Activated T-helper 2 cell treated with anti-CD3 and anti-CD28 coated beads, Interferon-gamma antibody, Interleukin-2, Interleukin-4, amounts not matched to agents 10 μg/mL and 5 μg/mL and 100 μg/mL, durations not matched to agents 14 hours and 24 hours and 36 hours (primary cell): ENCODE measurements around the gene AP3D1. TPM values are rescaled to one million over a fixed set of nuclear protein-coding genes. Genes with fewer than 3 reads are reported as not detected.

Experiments used
- DNase-seq: peaks from one replicate; pipeline ENCODE4 v3.0.0; 2021; ENCODE audit warnings: low spot score
- H3K27ac Mint-ChIP-seq: one replicate; pipeline ENCODE4 v1.8.0; 2021; ENCODE audit warnings: mixed read lengths
- H3K27me3 Mint-ChIP-seq: one replicate; pipeline ENCODE4 v1.8.0; 2021; ENCODE audit warnings: low read depth, mixed read lengths
- H3K36me3 Mint-ChIP-seq: one replicate; pipeline ENCODE4 v1.8.0; 2021; ENCODE audit warnings: low read depth, mixed read lengths
- H3K4me1 Mint-ChIP-seq: one replicate; pipeline ENCODE4 v1.8.0; 2021; ENCODE audit warnings: low read depth, mixed read lengths
- H3K4me3 Mint-ChIP-seq: one replicate; pipeline ENCODE4 v1.8.0; 2021; ENCODE audit warnings: low read depth, mild to moderate bottlenecking, moderate library complexity, mixed read lengths
- H3K9me3 Mint-ChIP-seq: one replicate; pipeline ENCODE4 v1.8.0; 2021; ENCODE audit warnings: mixed read lengths
- intact Hi-C: fragments of 100-400 bp; cut with micrococcal nuclease; formaldehyde crosslinking; loops from one replicate; pipeline ENCODE4 v1.15.1; 2023
- total RNA-seq: library from RNA; stranded (reverse); gene quantifications from 2 replicates; pipeline ENCODE4 v1.2.3, GENCODE V29; 2022

AP3D1 gene
- total RNA-seq, 1 donor from 2014 or later: 101 TPM

DNA sequence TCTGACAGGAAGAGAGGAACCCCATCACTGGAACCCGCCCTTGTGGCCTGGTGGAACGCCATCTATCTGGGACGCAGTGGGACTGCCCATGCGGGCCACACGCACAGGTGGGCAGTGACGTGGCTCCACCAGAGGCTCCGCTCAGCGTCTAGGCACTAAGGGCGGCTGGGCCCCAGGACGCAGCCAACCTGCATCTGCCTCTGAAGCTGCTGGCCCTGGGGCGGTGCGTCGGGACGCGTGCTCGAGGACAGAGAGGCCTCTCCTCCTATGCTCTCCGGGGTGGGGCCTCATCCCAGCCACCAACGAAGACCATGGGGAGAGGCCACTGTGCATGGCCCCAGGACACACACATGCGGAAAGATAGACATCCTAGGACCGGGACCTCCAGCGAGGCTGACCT is 36.5 kb downstream of the AP3D1 start:
- intact Hi-C loops: no loop called here
- no peak overlapping the region for H3K4me3 Mint-ChIP-seq
- H3K27me3 Mint-ChIP-seq: no peaks in the 10 kb centered on the region
- H3K36me3 Mint-ChIP-seq: peaks cover 48% of the 10 kb centered on the region
- H3K4me1 Mint-ChIP-seq: no peaks in the 10 kb centered on the region
- H3K9me3 Mint-ChIP-seq: no peaks in the 10 kb centered on the region
- DNase-seq: no peak
- H3K27ac Mint-ChIP-seq: no peak overlapping the region

DNA sequence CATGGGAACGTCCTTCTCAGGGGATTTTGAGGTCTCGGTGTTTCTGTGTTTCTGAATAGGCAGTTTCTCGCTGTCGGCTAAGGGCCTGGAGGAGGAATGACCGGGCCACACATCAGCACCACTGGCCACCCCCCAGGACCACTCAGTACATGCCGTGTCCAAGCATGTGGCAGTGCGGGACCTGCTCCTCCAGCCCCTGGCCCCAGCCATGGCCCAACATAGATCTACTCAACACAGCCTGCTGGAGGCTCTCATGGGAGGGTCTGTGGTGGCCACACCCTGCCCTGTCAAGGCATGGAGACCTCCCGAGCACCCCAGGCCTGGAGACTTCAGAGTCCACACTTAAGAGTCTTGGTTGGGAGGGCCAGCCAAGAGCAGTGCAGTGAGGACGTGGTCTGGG is 37.1 kb downstream of the AP3D1 start:
- H3K4me3 Mint-ChIP-seq: no peak overlapping the region
- no peaks in the 10 kb centered on the region for H3K4me1 Mint-ChIP-seq
- intact Hi-C loops: no loop called here
- H3K36me3 Mint-ChIP-seq: peaks cover 52% of the 10 kb centered on the region
- no peak for DNase-seq
- H3K27ac Mint-ChIP-seq: no peak overlapping the region
- no peaks in the 10 kb centered on the region for H3K9me3 Mint-ChIP-seq
- no peaks in the 10 kb centered on the region for H3K27me3 Mint-ChIP-seq

DNA sequence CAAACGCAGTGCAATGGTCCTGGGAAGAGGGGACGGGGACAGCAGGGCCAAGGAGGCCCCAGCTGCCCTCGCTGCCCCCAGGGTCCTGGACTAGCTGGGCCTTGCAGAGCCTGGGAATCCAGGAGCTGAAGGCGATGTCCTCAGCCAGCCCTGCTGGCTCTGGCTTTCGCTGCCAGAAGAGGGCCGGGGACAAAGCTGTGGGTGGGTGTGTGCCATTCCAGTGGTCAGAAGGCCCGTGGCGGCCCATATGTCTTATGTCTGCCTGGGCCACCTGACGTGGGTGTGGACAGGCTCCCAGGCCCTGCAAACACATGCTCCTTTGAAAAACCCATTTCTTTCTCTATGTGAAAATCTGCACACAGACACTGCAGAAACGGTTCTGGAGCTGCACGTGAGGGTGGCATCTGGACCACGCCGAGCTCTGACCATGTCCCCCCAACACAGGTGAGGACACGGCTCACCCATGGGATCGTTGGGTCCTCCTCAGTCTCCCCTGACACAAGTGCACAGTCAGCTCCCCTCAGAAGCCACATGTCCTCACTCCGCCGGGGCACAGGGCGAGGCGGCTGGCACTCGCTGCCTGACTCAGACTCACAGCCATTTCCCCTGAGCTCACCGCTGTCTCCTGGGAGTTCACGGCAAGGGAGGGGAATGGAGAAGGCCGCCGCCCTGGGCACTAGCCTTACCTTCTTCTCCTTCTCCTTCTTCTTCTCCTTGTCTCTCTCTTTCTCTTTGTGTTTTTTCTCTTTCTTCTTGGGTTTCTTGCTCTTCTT is 37.7 kb downstream of the AP3D1 start:
- peaks cover 52% of the 10 kb centered on the region for H3K36me3 Mint-ChIP-seq
- intact Hi-C loops: no loop called here
- H3K4me1 Mint-ChIP-seq: no peaks in the 10 kb centered on the region
- H3K9me3 Mint-ChIP-seq: no peaks in the 10 kb centered on the region
- DNase-seq: no peak
- H3K27me3 Mint-ChIP-seq: no peaks in the 10 kb centered on the region
- H3K4me3 Mint-ChIP-seq: no peak overlapping the region
- no peak overlapping the region for H3K27ac Mint-ChIP-seq

DNA sequence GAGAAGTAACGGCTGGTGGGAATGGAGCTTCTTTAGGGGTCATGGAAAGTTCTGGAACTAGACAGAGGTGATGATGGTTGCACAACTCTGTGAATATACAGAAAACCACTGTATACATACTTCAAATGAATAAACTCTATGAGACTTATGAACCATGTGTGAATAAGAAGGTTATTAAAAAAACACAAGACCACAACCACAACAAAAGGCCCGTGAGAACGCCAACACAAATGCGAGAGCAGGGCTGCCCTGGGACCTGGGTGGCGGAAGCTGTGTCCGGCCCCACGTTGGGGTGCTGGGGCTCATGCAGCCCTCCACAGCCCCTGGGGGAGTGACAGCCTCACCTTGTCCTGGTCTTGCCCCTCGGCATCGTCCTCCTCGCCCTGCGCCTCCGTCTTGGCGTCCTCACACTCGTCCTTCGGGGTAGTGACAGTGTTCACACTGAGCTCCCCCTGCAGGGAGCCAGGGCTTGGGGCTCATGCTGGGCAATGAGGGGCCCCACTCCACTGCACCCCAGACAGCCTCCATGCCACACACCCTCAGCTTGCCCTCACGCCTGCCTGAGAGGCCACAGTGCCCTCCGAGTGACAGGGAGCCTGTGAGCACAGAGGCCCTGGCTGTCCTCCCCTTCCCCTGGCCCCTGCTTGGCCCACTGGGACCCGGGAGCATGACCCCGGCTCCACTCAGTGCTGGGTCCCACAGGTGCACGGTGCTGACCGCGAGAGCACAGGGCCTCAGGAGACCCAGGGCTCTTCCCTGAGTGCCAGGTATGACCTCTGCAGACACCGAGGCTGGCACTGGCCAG is 38.6 kb downstream of the AP3D1 start:
- Mint-ChIP-seq H3K4me1 (no peaks in the 10 kb centered on the region), H3K4me3 (no peak overlapping the region), H3K36me3 (peaks cover 51% of the 10 kb centered on the region), H3K27me3 (no peaks in the 10 kb centered on the region), H3K27ac (no peak overlapping the region), H3K9me3 (no peaks in the 10 kb centered on the region)
- intact Hi-C loops: no loop called here
- no peak for DNase-seq

DNA sequence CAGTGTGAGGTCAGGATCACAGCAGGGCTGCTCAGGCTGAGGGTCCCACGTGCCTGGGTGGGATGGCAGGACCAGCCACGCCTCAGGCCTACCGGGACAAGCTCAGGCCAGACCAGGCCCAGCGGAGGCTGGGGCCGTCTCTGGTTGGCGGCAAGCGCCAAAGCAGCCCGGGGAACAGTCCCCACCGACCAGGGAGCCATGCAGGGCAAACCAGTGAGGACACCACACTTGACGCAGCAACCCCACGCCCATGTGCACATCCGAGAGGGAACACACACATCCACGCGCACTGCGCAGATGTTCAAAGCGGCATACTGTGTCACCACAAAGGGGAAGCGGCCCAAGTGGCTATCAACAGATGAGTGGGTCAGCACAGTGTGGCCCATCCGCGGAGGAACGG is 39.5 kb downstream of the AP3D1 start:
- H3K27ac Mint-ChIP-seq: no peak overlapping the region
- intact Hi-C loops: no loop called here
- H3K4me3 Mint-ChIP-seq: no peak overlapping the region
- no peaks in the 10 kb centered on the region for H3K9me3 Mint-ChIP-seq
- H3K27me3 Mint-ChIP-seq: no peaks in the 10 kb centered on the region
- no peak for DNase-seq
- H3K36me3 Mint-ChIP-seq: peaks cover 53% of the 10 kb centered on the region
- H3K4me1 Mint-ChIP-seq: no peaks in the 10 kb centered on the region

- Mint-ChIP-seq H3K4me3 (no peak overlapping the region), H3K4me1 (no peaks in the 10 kb centered on the region), H3K27ac (no peak overlapping the region), H3K27me3 (no peaks in the 10 kb centered on the region), H3K36me3 (peaks cover 57% of the 10 kb centered on the region), H3K9me3 (no peaks in the 10 kb centered on the region)
- no peak for DNase-seq
- intact Hi-C loops: no loop called here
Observed at GRCh38 chr19:2111425-2111824, 39.9 kb downstream of the AP3D1 start.

GRCh38 chr19:2110822-2111221 is 40.5 kb downstream of the AP3D1 start:
- no peaks in the 10 kb centered on the region for H3K27me3 Mint-ChIP-seq
- no peak overlapping the region for H3K4me3 Mint-ChIP-seq
- H3K4me1 Mint-ChIP-seq: no peaks in the 10 kb centered on the region
- no peak for DNase-seq
- peaks cover 3% of the 10 kb centered on the region for H3K9me3 Mint-ChIP-seq
- H3K36me3 Mint-ChIP-seq: peaks cover 63% of the 10 kb centered on the region
- intact Hi-C loops: no loop called here
- no peak overlapping the region for H3K27ac Mint-ChIP-seq

DNA sequence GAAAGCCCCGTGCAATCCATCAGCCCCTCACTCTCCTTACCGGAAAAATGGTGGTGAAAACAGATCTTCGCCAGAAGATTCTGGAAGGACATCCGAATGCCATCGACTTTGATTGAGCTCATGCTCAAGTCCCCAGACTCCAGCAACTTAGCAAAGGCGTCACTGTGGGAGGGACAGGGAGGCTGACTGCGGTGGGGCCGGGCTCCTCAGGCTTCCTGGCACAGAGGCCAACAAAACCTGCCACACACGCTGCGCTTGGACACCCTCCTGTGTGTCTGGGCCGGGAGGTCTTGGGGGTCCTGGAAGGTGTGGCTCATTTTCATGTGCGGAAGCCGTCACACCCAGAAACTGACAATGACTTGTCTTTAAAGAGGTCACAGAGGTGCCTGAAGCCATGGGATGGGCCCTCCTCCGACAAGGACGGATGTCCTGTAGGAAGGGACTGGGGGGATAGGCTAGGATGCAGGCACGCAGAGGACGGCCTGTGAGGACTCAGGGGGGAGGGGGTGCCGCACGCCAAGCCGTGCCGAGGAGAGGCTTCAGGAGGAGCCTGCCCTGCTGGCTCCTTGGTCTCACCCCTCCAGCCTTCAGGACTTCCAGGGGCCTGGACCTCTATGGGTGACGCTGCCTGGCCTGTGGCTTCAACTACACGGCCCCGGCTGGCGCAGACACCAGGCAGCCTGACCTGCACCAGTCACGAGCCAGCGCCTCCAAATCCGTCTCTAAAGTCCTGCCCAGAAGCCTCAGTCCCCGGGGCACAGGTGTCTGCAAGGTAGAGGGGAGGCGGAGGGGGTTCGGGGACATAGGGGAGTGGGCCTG is 42.1 kb downstream of the AP3D1 start:
- Mint-ChIP-seq H3K27me3 (no peaks in the 10 kb centered on the region), H3K4me1 (no peaks in the 10 kb centered on the region), H3K36me3 (peaks cover 65% of the 10 kb centered on the region), H3K9me3 (peaks cover 15% of the 10 kb centered on the region), H3K27ac (no peak overlapping the region), H3K4me3 (no peak overlapping the region)
- no peak for DNase-seq
- intact Hi-C loops: no loop called here

DNA sequence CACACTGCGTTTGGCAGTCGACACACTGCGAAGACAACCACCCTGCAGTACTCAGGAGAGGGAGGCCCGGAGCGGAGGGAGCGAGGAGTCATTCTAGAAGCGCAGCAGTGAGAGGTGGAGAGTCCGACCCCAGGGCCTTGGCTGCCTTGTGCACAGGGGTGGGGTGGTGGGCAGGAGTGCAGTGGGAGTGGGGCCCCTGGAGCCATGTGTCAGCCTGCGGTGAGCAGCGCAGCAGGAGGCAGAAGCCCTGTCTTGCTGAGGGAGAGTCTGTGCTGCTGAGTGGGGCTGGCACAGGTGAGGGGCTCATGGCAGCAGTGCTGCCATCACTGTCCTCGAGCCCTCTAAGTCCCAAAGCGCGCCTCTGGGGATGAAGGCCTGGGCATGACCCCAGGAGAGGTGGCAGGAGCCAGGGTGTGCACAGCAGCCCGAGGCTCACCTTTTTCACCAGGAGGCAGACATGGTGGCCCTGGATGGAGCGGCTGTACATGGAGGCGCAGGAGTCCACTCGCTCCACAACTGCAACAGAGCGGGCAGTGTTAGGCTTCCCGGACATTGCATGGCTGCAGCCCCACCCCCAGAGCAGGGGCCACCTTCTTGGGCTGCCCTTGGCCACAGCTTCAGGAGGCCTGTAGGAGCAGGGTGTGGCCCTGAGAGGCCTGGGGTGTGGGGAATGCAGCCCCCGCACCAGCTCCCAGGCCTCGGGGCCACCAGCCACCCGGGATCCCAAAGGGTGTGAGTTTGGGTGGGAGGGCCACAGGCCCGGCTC is 42.9 kb downstream of the AP3D1 start:
- Mint-ChIP-seq H3K27ac (no peak overlapping the region), H3K36me3 (peaks cover 68% of the 10 kb centered on the region), H3K9me3 (peaks cover 18% of the 10 kb centered on the region)

DNA sequence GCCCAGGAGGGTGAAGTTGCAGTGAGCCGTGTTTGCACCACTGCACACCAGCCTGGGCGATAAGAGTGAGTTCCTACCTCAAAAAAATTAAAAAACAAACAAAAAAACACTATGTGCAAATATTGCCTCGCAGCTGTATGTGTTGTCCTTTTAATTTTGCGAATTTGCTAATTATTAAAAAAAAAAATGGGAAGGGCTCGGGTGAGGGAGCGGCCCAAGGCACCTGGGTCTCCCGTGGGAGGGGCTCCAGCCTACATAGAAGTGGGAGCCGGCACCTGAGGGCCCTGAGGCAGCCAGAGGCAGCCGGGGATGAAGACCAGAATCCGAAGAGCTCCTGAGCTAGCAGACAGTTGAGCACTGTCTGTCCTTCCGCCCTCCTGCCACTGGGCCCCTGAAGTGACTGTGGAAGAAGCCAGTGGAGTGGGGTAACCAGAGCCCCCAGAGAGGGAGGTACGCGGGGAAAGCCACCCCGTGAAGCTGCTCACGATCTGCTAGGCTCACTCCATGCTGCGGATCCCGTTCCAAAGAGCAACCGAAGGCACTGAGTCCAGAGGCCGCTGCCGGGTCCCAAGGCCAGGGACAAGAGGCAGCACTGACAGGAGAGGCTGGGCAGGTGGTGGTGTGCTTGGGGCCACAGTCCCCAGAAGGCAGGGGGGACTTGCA is 48.2 kb downstream of the AP3D1 start:
- intact Hi-C loops: no loop called here
- no peak overlapping the region for H3K4me3 Mint-ChIP-seq
- no peaks in the 10 kb centered on the region for H3K27me3 Mint-ChIP-seq
- H3K4me1 Mint-ChIP-seq: no peaks in the 10 kb centered on the region
- H3K36me3 Mint-ChIP-seq: peaks cover 69% of the 10 kb centered on the region
- no peak for DNase-seq
- peaks cover 18% of the 10 kb centered on the region for H3K9me3 Mint-ChIP-seq
- no peak overlapping the region for H3K27ac Mint-ChIP-seq

More for the DNA sequence above, 42.9 kb downstream of the AP3D1 start:
- intact Hi-C loops: no loop called here
- no peaks in the 10 kb centered on the region for H3K4me1 Mint-ChIP-seq
- H3K27me3 Mint-ChIP-seq: no peaks in the 10 kb centered on the region
- no peak for DNase-seq
- H3K4me3 Mint-ChIP-seq: no peak overlapping the region

GRCh38 chr19:2101417-2102335 is 49.7 kb downstream of the AP3D1 start:
- intact Hi-C loops: no loop called here
- no peak overlapping the region for H3K4me3 Mint-ChIP-seq
- no peak overlapping the region for H3K27ac Mint-ChIP-seq
- DNase-seq: no peak
- H3K4me1 Mint-ChIP-seq: peaks cover 1% of the 10 kb centered on the region
- no peaks in the 10 kb centered on the region for H3K27me3 Mint-ChIP-seq
- peaks cover 18% of the 10 kb centered on the region for H3K9me3 Mint-ChIP-seq
- peaks cover 56% of the 10 kb centered on the region for H3K36me3 Mint-ChIP-seq
